ENCODE data around the gene C10orf143. TPM values are rescaled to one million over a fixed set of nuclear protein-coding genes. Genes with fewer than 3 reads are reported as not detected.

The C10orf143 gene
- total RNA-seq, 1 donor from 2014 or later, result 0.11 TPM

DNA sequence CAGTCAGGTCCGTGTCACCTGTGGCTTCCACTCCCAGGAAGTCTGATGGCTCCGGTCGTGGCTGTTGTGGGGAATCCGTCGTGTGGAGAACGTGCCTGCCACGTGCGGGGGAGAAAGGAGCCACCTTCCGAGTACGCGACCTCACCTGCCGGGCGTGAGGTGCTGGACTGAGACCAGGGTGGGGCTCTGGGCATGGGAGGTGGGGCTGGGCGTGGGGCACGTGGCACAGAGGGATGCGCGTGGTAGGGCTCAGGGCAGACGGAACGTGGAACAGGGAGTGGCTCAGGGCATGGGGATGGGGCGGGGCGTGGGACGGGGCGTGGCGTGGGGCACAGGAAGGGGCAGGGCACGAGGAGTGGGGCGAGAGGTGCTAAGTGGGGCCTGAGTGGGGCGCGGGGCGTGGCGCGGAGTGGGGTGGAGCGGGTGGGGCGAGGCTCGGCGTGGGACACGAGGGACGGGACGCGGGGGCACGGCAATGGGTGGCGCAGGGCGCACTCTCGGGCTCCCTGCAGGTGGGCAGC lies 64.8 kb downstream of the C10orf143 start:
- no peaks in the 10 kb centered on the region for H3K36me3 ChIP-seq
- H3K9me3 ChIP-seq, result no peaks in the 10 kb centered on the region
- TF ChIP-seq, protein P1, sequence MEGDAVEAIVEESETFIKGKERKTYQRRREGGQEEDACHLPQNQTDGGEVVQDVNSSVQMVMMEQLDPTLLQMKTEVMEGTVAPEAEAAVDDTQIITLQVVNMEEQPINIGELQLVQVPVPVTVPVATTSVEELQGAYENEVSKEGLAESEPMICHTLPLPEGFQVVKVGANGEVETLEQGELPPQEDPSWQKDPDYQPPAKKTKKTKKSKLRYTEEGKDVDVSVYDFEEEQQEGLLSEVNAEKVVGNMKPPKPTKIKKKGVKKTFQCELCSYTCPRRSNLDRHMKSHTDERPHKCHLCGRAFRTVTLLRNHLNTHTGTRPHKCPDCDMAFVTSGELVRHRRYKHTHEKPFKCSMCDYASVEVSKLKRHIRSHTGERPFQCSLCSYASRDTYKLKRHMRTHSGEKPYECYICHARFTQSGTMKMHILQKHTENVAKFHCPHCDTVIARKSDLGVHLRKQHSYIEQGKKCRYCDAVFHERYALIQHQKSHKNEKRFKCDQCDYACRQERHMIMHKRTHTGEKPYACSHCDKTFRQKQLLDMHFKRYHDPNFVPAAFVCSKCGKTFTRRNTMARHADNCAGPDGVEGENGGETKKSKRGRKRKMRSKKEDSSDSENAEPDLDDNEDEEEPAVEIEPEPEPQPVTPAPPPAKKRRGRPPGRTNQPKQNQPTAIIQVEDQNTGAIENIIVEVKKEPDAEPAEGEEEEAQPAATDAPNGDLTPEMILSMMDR (IDR thresholded peaks at IDR 0.05), result no peak
- no peaks in the 10 kb centered on the region for H3K4me1 ChIP-seq
- no peak for DNase-seq (ENCODE audit: low spot score in 2 of 2)
- H3K27me3 ChIP-seq, result no peaks in the 10 kb centered on the region
- H3K27ac ChIP-seq, result no peak overlapping the region
- no peak overlapping the region for H3K4me3 ChIP-seq
- intact Hi-C loops (cut with DNase I), result no loop called here

DNA sequence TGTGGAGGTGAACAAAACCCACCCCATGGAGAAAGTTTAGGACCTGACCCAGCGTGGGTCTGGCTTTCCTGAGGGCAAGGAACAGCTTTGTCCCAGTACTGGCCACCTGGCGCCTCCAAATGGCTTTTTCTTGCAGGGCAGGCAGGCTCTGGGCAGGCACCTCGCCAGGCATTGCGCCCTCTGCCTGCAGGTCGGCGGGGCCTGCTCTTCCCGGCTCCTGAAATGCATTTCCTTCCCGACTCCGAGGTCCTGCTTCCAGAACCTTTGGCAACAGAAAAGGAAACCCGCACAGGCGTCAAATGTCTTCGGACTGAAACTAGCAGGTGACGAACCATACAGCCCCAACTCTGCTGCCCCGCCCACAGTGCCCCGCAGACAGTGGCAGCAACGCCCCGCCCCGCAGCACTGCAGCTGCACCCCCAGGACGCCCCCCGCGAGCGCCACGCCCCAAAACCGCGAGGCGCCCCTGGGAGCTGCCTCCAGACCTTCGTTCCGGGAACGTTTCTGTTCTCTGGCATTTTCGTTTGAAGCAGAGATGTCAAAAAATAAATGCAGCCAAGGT lies 65.5 kb downstream of the C10orf143 start:
- H3K4me1 ChIP-seq, result no peaks in the 10 kb centered on the region
- no peaks in the 10 kb centered on the region for H3K27me3 ChIP-seq
- no peaks in the 10 kb centered on the region for H3K36me3 ChIP-seq
- H3K9me3 ChIP-seq, result no peaks in the 10 kb centered on the region
- no peak overlapping the region for H3K4me3 ChIP-seq
- H3K27ac ChIP-seq, result no peak overlapping the region
- TF ChIP-seq, protein P1 (IDR thresholded peaks at IDR 0.05), result no peak
- intact Hi-C loops (cut with DNase I), result no loop called here
- peak in 1 of 2 donors; percentile 60 for DNase-seq (ENCODE audit: low spot score in 2 of 2)

DNA sequence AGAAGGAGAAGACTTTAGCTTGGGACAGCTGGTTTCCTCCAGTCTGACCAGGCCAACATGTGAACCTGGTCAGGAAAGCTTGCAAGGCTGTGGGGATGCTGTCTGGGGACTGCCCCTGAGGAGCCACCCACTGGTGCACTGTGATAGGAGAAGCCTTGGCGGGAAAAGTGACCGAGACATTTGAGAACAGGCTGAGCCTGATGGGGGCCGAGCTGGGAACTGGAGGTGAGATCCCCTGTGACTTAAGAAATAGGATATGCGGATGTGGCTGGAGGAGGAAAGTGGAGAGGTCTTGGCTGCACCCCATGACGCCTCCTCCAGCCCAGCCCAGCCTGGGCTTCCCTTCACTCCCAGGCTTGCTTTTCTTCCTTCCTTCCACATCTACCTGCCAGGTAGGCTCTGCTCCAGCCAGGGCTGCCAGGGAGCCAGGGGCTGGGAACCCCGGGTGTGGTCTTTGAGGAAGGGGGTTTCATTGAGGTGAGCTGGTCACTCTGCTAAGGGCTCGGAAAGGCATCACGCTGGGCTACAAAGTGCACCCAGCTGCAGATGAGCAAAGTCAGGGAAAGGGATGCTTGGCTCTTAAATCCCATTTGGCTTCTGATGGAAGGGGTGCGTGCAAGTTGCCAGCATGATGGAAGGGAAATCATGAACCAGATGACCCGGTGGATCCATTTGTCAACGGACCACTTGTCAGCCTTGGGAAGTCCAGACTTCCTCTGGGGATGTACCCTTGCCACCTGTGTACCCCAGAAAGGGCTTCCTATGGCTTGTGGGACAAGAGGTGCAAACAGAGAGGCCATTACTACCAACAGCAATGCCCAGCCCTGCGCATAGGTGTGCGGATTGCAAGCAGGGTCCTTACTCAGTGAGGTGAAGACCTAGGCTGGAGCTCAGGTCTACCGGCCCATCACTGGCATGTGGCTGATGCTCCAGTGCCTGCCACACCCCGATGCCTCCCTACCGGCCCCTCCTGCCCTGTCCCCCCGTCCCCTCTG lies 66.3 kb downstream of the C10orf143 start:
- H3K4me3 ChIP-seq, result no peak overlapping the region
- DNase-seq (ENCODE audit: low spot score in 2 of 2), result peak in 1 of 2 donors; percentile 40
- intact Hi-C loops (cut with DNase I), result no loop called here
- no peak overlapping the region for H3K27ac ChIP-seq
- H3K4me1 ChIP-seq, result no peaks in the 10 kb centered on the region
- H3K36me3 ChIP-seq, result no peaks in the 10 kb centered on the region
- TF ChIP-seq, protein P1 (IDR thresholded peaks at IDR 0.05), result no peak
- no peaks in the 10 kb centered on the region for H3K27me3 ChIP-seq
- H3K9me3 ChIP-seq, result no peaks in the 10 kb centered on the region

DNA sequence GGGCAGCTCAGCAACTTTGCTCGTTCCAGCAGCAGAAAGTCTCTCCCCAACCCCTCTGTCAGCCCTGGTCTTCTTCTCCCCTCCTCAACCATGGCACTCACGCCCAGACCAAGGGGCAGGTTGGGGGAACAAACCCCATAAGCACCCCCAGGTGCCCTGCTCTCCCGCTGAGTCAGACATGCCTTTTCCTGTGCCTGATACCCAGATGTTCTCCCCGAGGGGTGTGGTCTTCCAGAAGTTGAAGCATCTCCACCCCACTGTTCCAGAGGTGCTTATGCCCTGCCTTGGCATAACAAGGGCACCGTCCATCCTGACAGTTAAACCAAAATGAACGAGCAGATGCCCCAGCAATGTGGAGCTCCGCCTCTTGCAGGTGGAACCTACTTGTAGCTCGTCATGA lies 67.1 kb downstream of the C10orf143 start:
- H3K27me3 ChIP-seq, result no peaks in the 10 kb centered on the region
- H3K9me3 ChIP-seq, result no peaks in the 10 kb centered on the region
- H3K4me1 ChIP-seq, result no peaks in the 10 kb centered on the region
- H3K27ac ChIP-seq, result no peak overlapping the region
- intact Hi-C loops (cut with DNase I), result no loop called here
- H3K36me3 ChIP-seq, result no peaks in the 10 kb centered on the region
- TF ChIP-seq, protein P1 (IDR thresholded peaks at IDR 0.05), result no peak
- no peak overlapping the region for H3K4me3 ChIP-seq
- DNase-seq (ENCODE audit: low spot score in 2 of 2), result peak in 1 of 2 donors; percentile 50

DNA sequence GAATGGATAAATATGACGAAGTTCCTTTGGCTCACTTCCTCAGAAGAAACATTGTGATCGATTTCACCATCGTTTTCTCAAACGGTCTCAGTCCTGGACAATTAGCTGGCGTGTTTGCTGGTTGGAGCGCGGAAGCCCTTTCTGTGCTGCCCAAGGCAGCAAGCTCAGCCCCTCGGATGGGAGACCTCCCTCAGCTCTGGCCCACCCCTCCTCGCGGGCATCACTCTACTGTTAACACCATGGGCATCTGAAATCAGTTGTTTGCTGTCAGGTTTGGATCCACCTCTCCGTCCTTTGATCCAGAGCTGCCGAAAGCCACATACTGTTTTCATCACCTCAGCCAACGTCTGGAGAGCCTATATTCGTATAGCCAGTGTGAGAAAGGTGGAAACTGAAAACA lies 68.2 kb downstream of the C10orf143 start:
- Histone ChIP-seq H3K4me1 (no peaks in the 10 kb centered on the region), H3K27ac (no peak overlapping the region), H3K27me3 (no peaks in the 10 kb centered on the region), H3K4me3 (no peak overlapping the region), H3K9me3 (no peaks in the 10 kb centered on the region), H3K36me3 (no peaks in the 10 kb centered on the region)
- intact Hi-C loops (cut with DNase I), result no loop called here
- TF ChIP-seq, protein P1 (IDR thresholded peaks at IDR 0.05), result no peak
- DNase-seq (ENCODE audit: low spot score in 2 of 2), result peak in 1 of 2 donors; percentile 27

All from ascending aorta (tissue), 2 donors.